NT2/D1 (cell line): ENCODE data around the gene SUN5.

Source experiments
- DNase-seq: peaks from one replicate; pipeline ENCODE4 v3.0.0-alpha.2; 2011; ENCODE audit warnings: low read depth, low spot score
- H3K27me3 ChIP-seq: 2 replicates; pipeline ENCODE4 v1.6.0; 2011; ENCODE audit warnings: mild to moderate bottlenecking; ENCODE audit not compliant: insufficient read length, insufficient read depth
- H3K36me3 ChIP-seq: 2 replicates; pipeline ENCODE4 v1.6.1; 2011; ENCODE audit warnings: mild to moderate bottlenecking, low read length, mixed read lengths; ENCODE audit not compliant: insufficient read depth, insufficient read length
- H3K4me1 ChIP-seq: 2 replicates; pipeline ENCODE4 v1.5.1; 2011; ENCODE audit not compliant: insufficient read depth, insufficient read length
- H3K4me3 ChIP-seq: 2 replicates; pipeline ENCODE4 v1.5.1; 2011; ENCODE audit warnings: low read depth; ENCODE audit not compliant: insufficient read length
- H3K9ac ChIP-seq: 2 replicates; pipeline ENCODE4 v1.6.0; 2011; ENCODE audit warnings: low read depth; ENCODE audit not compliant: insufficient read length
- H3K9me3 ChIP-seq: 2 replicates; pipeline ENCODE4 v1.5.1; 2011; ENCODE audit warnings: mild to moderate bottlenecking, low read length; ENCODE audit not compliant: insufficient read depth
- SUZ12 ChIP-seq: IDR thresholded peaks from 2 replicates; pipeline ENCODE4 v1.6.1; 2011; ENCODE audit not compliant: insufficient read length, insufficient read depth; ENCODE audit errors: extremely low read depth
- YY1 ChIP-seq: IDR thresholded peaks from 2 replicates; pipeline ENCODE4 v1.6.1; 2011; ENCODE audit not compliant: insufficient read length, insufficient read depth
- ZNF274 ChIP-seq: IDR thresholded peaks from 2 replicates; pipeline ENCODE4 v1.6.1; 2011; ENCODE audit warnings: mild to moderate bottlenecking, low read depth, low read length

Gene SUN5

GRCh38 chr20:32982617-32983458 lies 21.4 kb downstream of the SUN5 start:
- TF ChIP-seq SUZ12 (no peak), ZNF274 (no peak), YY1 (no peak)
- H3K4me1 ChIP-seq = peaks cover 6% of the 10 kb centered on the region
- H3K9ac ChIP-seq = no peak overlapping the region
- H3K4me3 ChIP-seq = no peak overlapping the region
- H3K27me3 ChIP-seq = no peaks in the 10 kb centered on the region
- no peaks in the 10 kb centered on the region for H3K36me3 ChIP-seq
- no peak for DNase-seq
- H3K9me3 ChIP-seq = no peaks in the 10 kb centered on the region

GRCh38 chr20:32980990-32981389 lies 23.2 kb downstream of the SUN5 start:
- Histone ChIP-seq H3K4me3 (no peak overlapping the region), H3K9me3 (no peaks in the 10 kb centered on the region), H3K27me3 (no peaks in the 10 kb centered on the region), H3K36me3 (no peaks in the 10 kb centered on the region), H3K9ac (no peak overlapping the region), H3K4me1 (peaks cover 7% of the 10 kb centered on the region)
- no peak for DNase-seq
- TF ChIP-seq ZNF274 (no peak), YY1 (no peak)

GRCh38 chr20:32980131-32980941 lies 23.9 kb downstream of the SUN5 start:
- peaks cover 6% of the 10 kb centered on the region for H3K4me1 ChIP-seq

GRCh38 chr20:32979201-32979998 lies 24.8 kb downstream of the SUN5 start:
- no peaks in the 10 kb centered on the region for H3K9me3 ChIP-seq
- H3K4me3 ChIP-seq = no peak overlapping the region
- no peaks in the 10 kb centered on the region for H3K27me3 ChIP-seq
- DNase-seq = no peak
- no peak overlapping the region for H3K9ac ChIP-seq
- TF ChIP-seq YY1 (no peak), SUZ12 (no peak), ZNF274 (no peak)
- no peaks in the 10 kb centered on the region for H3K36me3 ChIP-seq
- peaks cover 6% of the 10 kb centered on the region for H3K4me1 ChIP-seq

More at GRCh38 chr20:32980131-32980941, 23.9 kb downstream of the SUN5 start:
- Histone ChIP-seq H3K9me3 (no peaks in the 10 kb centered on the region), H3K36me3 (no peaks in the 10 kb centered on the region), H3K9ac (no peak overlapping the region), H3K27me3 (no peaks in the 10 kb centered on the region), H3K4me3 (no peak overlapping the region)
- TF ChIP-seq ZNF274 (no peak), YY1 (no peak), SUZ12 (no peak)
- no peak for DNase-seq

- Histone ChIP-seq H3K27me3 (no peaks in the 10 kb centered on the region), H3K9me3 (no peaks in the 10 kb centered on the region)
Measured at GRCh38 chr20:32978009-32978335, 26.3 kb downstream of the SUN5 start.

GRCh38 chr20:32977281-32978008 lies 26.8 kb downstream of the SUN5 start:
- H3K4me3 ChIP-seq = no peak overlapping the region
- DNase-seq = no peak
- peak overlapping the region; percentile 32 for H3K9ac ChIP-seq
- H3K4me1 ChIP-seq = peaks cover 14% of the 10 kb centered on the region
- no peaks in the 10 kb centered on the region for H3K27me3 ChIP-seq
- no peaks in the 10 kb centered on the region for H3K36me3 ChIP-seq
- TF ChIP-seq SUZ12 = no peak
- no peak for TF ChIP-seq YY1
- TF ChIP-seq ZNF274 = no peak
- no peaks in the 10 kb centered on the region for H3K9me3 ChIP-seq

More at GRCh38 chr20:32978009-32978335, 26.3 kb downstream of the SUN5 start:
- TF ChIP-seq ZNF274 = no peak
- no peak for TF ChIP-seq YY1
- no peak for TF ChIP-seq SUZ12
- H3K4me3 ChIP-seq = no peak overlapping the region
- no peak overlapping the region for H3K9ac ChIP-seq
- DNase-seq = no peak
- H3K36me3 ChIP-seq = no peaks in the 10 kb centered on the region
- H3K4me1 ChIP-seq = peaks cover 9% of the 10 kb centered on the region
